ENCODE results near the gene GREM2. TPM values are rescaled to one million over a fixed set of nuclear protein-coding genes. Genes with fewer than 3 reads are reported as not detected.

The GREM2 gene
- total RNA-seq, 6 experiments from 2014 or later = 4.9 to 15.3 (median 14.3) TPM

GRCh38 chr1:240618946-240619345 is 7.0 kb upstream of the GREM2 start:
- Mint-ChIP-seq H3K9me3 (no peaks in the 10 kb centered on the region), H3K4me1 (ENCODE audit: low read depth) (peaks cover 14% of the 10 kb centered on the region), H3K27ac (no peak overlapping the region), H3K36me3 (ENCODE audit: low read depth) (no peaks in the 10 kb centered on the region), H3K27me3 (ENCODE audit: insufficient read depth) (no peaks in the 10 kb centered on the region; the same call in 1 of the 2 replicates), H3K4me3 (no peak overlapping the region)
- no peak for DNase-seq
- TF ChIP-seq CTCF (IDR thresholded peaks at IDR 0.05) = no peak

DNA sequence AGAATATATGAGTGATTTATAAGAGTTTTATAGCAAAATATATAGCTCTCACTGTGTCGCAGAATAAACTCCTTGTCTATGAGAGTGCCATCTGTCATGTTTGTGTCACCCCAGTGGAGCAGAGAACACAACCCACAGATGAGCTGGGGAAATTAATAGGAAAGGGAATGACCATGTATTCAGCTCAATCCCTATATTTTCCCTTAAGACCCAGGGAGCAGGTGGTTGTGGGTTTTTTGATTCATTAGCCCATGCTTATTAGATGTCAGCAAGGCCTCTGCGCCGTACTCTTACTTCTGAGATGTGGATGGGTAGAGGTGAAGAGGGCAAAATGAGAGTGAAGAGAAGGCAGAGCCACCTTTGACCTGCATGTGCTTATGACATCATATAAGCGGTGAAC is 4.1 kb upstream of the GREM2 start:
- Mint-ChIP-seq H3K27ac (no peak overlapping the region), H3K4me1 (ENCODE audit: low read depth) (peaks cover 30% of the 10 kb centered on the region), H3K9me3 (no peaks in the 10 kb centered on the region), H3K4me3 (no peak overlapping the region), H3K36me3 (ENCODE audit: low read depth) (no peaks in the 10 kb centered on the region), H3K27me3 (ENCODE audit: insufficient read depth) (no peaks in the 10 kb centered on the region; the same call in 1 of the 2 replicates)
- TF ChIP-seq CTCF (IDR thresholded peaks at IDR 0.05) = no peak
- no peak for DNase-seq

DNA sequence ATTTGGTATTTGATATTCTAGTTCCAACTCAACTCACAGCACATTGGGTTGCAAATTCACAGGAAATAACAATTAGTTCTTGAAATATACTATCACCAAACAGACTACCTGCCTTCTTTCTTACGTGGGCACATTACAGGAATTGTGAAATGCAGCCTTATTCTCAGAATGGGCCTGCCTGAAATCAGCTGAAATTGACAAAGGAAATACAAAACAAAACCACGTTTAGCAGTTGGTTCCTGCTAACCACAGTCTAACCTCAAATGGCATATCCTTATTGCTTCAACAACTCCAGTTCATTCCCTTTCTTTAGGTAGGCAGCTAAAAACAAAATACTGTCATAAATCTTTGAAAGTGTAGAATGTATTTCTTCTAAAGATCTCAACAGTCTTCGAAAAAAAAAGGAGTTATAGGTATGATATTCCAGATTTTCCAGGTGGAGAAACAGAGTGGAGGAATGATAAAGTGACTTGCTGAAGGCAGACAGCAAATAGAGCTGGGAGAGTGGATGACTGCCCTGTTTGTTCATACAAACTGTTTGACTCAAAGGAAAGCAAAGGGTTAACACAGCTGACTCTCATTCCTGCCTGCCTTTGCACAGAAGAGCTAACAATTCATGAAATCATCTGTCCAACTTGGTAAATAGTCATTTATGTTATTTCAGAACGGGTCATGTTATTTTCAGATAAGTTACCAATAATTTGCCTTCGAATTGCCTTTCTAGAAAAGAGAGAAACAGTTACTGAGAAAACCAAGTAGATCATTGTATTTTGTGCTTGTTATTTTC is 1.6 kb upstream of the GREM2 start:
- DNase-seq = no peak
- H3K27me3 Mint-ChIP-seq (ENCODE audit: insufficient read depth) = no peaks in the 10 kb centered on the region; the same call in 1 of the 2 replicates
- no peaks in the 10 kb centered on the region for H3K36me3 Mint-ChIP-seq (ENCODE audit: low read depth)
- H3K4me3 Mint-ChIP-seq = no peak overlapping the region
- no peak for TF ChIP-seq CTCF (IDR thresholded peaks at IDR 0.05)
- H3K27ac Mint-ChIP-seq = no peak overlapping the region
- H3K9me3 Mint-ChIP-seq = no peaks in the 10 kb centered on the region
- H3K4me1 Mint-ChIP-seq (ENCODE audit: low read depth) = peaks cover 54% of the 10 kb centered on the region

DNA sequence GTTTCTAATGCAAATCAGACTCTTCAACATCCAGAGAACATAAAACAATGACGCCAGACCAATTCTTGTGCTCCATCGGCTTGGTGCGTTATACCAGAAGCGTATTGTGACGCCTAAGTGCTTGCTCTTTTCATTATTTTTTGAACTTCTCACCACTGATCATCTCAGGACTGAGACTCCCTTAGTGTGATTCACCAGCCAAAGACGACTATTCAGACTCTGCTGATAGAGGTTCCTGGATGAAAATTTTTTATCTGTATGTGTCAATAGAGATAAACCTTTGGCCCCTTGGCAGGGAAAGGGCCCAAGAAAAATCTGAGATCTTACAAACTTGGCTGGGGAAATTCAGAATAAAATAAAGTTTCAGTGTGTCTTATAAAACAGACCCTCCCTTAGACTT is 856 bp upstream of the GREM2 start:
- Mint-ChIP-seq H3K27me3 (ENCODE audit: insufficient read depth) (no peaks in the 10 kb centered on the region; the same call in 1 of the 2 replicates), H3K27ac (no peak overlapping the region), H3K36me3 (ENCODE audit: low read depth) (no peaks in the 10 kb centered on the region), H3K4me1 (ENCODE audit: low read depth) (peaks cover 56% of the 10 kb centered on the region), H3K4me3 (peak overlapping the region; percentile 95), H3K9me3 (no peaks in the 10 kb centered on the region)
- no peak for DNase-seq
- TF ChIP-seq CTCF (IDR thresholded peaks at IDR 0.05) = no peak

DNA sequence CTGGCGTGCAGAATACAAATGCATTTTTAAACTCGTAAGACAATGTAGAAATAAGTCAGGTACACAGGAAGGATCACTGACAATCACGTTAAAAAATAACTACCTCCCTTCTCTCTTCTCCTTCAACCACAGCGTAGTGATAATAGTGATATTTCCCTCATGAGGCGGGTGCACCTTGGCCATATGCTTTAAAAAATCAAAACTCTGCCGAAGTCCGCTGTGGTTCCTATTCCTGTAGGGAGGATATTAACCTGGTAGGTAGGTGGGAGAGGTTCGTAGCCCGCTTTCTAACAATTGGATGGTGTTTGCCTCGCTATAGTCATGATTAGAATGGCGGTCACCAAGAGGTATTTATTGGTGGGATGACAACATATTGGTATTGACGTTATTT is 732 bp downstream of the GREM2 start:
- Mint-ChIP-seq H3K27me3 (ENCODE audit: insufficient read depth) (no peaks in the 10 kb centered on the region; the same call in 1 of the 2 replicates), H3K9me3 (no peaks in the 10 kb centered on the region)

More for the DNA sequence above, 732 bp downstream of the GREM2 start:
- H3K27ac Mint-ChIP-seq = peak overlapping the region; percentile 62
- H3K4me3 Mint-ChIP-seq = peak overlapping the region; percentile 95
- no peak for DNase-seq
- no peaks in the 10 kb centered on the region for H3K36me3 Mint-ChIP-seq (ENCODE audit: low read depth)
- H3K4me1 Mint-ChIP-seq (ENCODE audit: low read depth) = peaks cover 58% of the 10 kb centered on the region
- TF ChIP-seq CTCF (IDR thresholded peaks at IDR 0.05) = no peak
